H9 (cell line): Measurements from ENCODE around the gene ZNF175. TPM values are rescaled to one million over a fixed set of nuclear protein-coding genes. Genes with fewer than 3 reads are reported as not detected.

ENCODE experiments used
- DNase-seq: peaks from one replicate; pipeline ENCODE4 v3.0.0-alpha.2; 2017
- H2AFZ ChIP-seq: one replicate; pipeline ENCODE4 v1.6.1; 2013; ENCODE audit warnings: mild to moderate bottlenecking, low read length, control low read depth, moderate library complexity
- H2AK5ac ChIP-seq: 2 replicates; pipeline ENCODE4 v1.6.1; 2013; ENCODE audit warnings: low read length, control low read depth, mixed read lengths; ENCODE audit not compliant: insufficient read length
- H2BK120ac ChIP-seq: one replicate; pipeline ENCODE4 v1.6.1; 2013; ENCODE audit warnings: low read depth, mild to moderate bottlenecking, low read length, control low read depth, inconsistent platforms; ENCODE audit not compliant: poor library complexity, severe bottlenecking
- H2BK12ac ChIP-seq: 2 replicates; pipeline ENCODE4 v1.6.1; 2013; ENCODE audit warnings: low read length, control low read depth, mixed read lengths, low read depth; ENCODE audit not compliant: insufficient read length
- H2BK15ac ChIP-seq: 2 replicates; pipeline ENCODE4 v1.6.1; 2013; ENCODE audit warnings: low read depth, low read length, control low read depth
- H2BK20ac ChIP-seq: one replicate; pipeline ENCODE4 v1.6.1; 2013; ENCODE audit warnings: low read depth, mild to moderate bottlenecking, low read length, control low read depth, inconsistent platforms; ENCODE audit not compliant: poor library complexity, severe bottlenecking
- H2BK5ac ChIP-seq: 2 replicates; pipeline ENCODE4 v1.6.1; 2013; ENCODE audit warnings: low read length, control low read depth, mixed read lengths; ENCODE audit not compliant: insufficient read length
- H3K14ac ChIP-seq: 2 replicates; pipeline ENCODE4 v1.6.1; 2013; ENCODE audit warnings: low read length, control low read depth; ENCODE audit not compliant: insufficient read depth
- H3K18ac ChIP-seq: 2 replicates; pipeline ENCODE4 v1.6.1; 2013; ENCODE audit warnings: low read depth, mild to moderate bottlenecking, mixed read lengths, low read length, control low read depth; ENCODE audit not compliant: insufficient read length
- H3K23ac ChIP-seq: 2 replicates; pipeline ENCODE4 v1.6.1; 2013; ENCODE audit warnings: low read length, control low read depth, mixed read lengths, low read depth; ENCODE audit not compliant: insufficient read length
- H3K23me2 ChIP-seq: 2 replicates; pipeline ENCODE4 v1.6.1; 2013; ENCODE audit warnings: low read depth, mild to moderate bottlenecking, mixed read lengths, low read length, control low read depth; ENCODE audit not compliant: insufficient read length, poor library complexity, severe bottlenecking
- H3K27ac ChIP-seq: 2 replicates; pipeline ENCODE4 v1.5.1; 2013; ENCODE audit warnings: low read length, control low read depth, mixed read lengths, low read depth; ENCODE audit not compliant: insufficient read length
- H3K27me3 ChIP-seq: 2 replicates; pipeline ENCODE4 v1.6.1; 2013; ENCODE audit warnings: low read length, control low read depth, inconsistent platforms; ENCODE audit not compliant: insufficient read depth
- H3K4ac ChIP-seq: 2 replicates; pipeline ENCODE4 v1.6.1; 2013; ENCODE audit warnings: low read depth, mild to moderate bottlenecking, control low read depth, inconsistent platforms, low read length, moderate library complexity
- H3K4me1 ChIP-seq: 2 replicates; pipeline ENCODE4 v1.6.1; 2013; ENCODE audit warnings: low read length, control low read depth, inconsistent platforms; ENCODE audit not compliant: insufficient read depth
- H3K4me2 ChIP-seq: 2 replicates; pipeline ENCODE4 v1.6.1; 2013; ENCODE audit warnings: low read length, control low read depth, mixed read lengths; ENCODE audit not compliant: insufficient read length, insufficient read depth
- H3K56ac ChIP-seq: 2 replicates; pipeline ENCODE4 v1.6.1; 2013; ENCODE audit warnings: low read depth, mild to moderate bottlenecking, mixed read lengths, low read length, control low read depth; ENCODE audit not compliant: insufficient read length
- H3K79me1 ChIP-seq: 2 replicates; pipeline ENCODE4 v1.6.1; 2013; ENCODE audit warnings: low read depth, mild to moderate bottlenecking, moderate library complexity, low read length, control low read depth, inconsistent platforms; ENCODE audit not compliant: insufficient read depth, poor library complexity, severe bottlenecking
- H3K79me2 ChIP-seq: 2 replicates; pipeline ENCODE4 v1.6.1; 2013; ENCODE audit warnings: low read length, control low read depth, inconsistent platforms; ENCODE audit not compliant: insufficient read depth
- H3K9ac ChIP-seq: 2 replicates; pipeline ENCODE4 v1.6.1; 2013; ENCODE audit warnings: low read length, control low read depth, mixed read lengths; ENCODE audit not compliant: insufficient read length; ENCODE audit errors: extremely low read depth
- H3K9me3 ChIP-seq: one replicate; pipeline ENCODE4 v1.6.1; 2013; ENCODE audit warnings: low read depth, low read length, inconsistent platforms; ENCODE audit not compliant: control insufficient read depth
- H3T11ph ChIP-seq: one replicate; pipeline ENCODE4 v1.6.1; 2013; ENCODE audit warnings: mild to moderate bottlenecking, low read length, control low read depth, inconsistent platforms
- H4K20me1 ChIP-seq: one replicate; pipeline ENCODE4 v1.6.1; 2013; ENCODE audit not compliant: control insufficient read depth, insufficient read length, insufficient read depth
- H4K5ac ChIP-seq: 2 replicates; pipeline ENCODE4 v1.6.1; 2013; ENCODE audit warnings: low read depth, mild to moderate bottlenecking, mixed read lengths, low read length, control low read depth; ENCODE audit not compliant: insufficient read length
- H4K8ac ChIP-seq: replicated peaks from 2 replicates; pipeline ENCODE4 v1.6.1; 2013; ENCODE audit warnings: low read length, control low read depth, mixed read lengths, low read depth; ENCODE audit not compliant: insufficient read length
- H4K91ac ChIP-seq: 2 replicates; pipeline ENCODE4 v1.6.1; 2013; ENCODE audit warnings: low read depth, mild to moderate bottlenecking, moderate library complexity, mixed read lengths, low read length, control low read depth; ENCODE audit not compliant: insufficient read length
- H3K27ac Mint-ChIP-seq, 3 experiments: 2 replicates in 2 of 3; 3 replicates in 1 of 3; pipeline ENCODE4 v1.8.0; 2020 to 2021; ENCODE audit warnings: mixed read lengths in 3 of 3, mild to moderate bottlenecking in 1 of 3, moderate library complexity in 1 of 3
- H3K27me3 Mint-ChIP-seq: 2 replicates; pipeline ENCODE4 v1.8.0; 2021; ENCODE audit warnings: low read depth, mild to moderate bottlenecking, moderate library complexity, mixed read lengths
- H3K36me3 Mint-ChIP-seq, 3 experiments: 2 replicates in 2 of 3; 3 replicates in 1 of 3; pipeline ENCODE4 v1.8.0; 2020 to 2021; ENCODE audit warnings: low read depth in 3 of 3, mixed read lengths in 3 of 3; ENCODE audit not compliant: insufficient read depth in 1 of 3
- H3K4me1 Mint-ChIP-seq, 2 experiments: 2 replicates each; pipeline ENCODE4 v1.8.0; 2020; ENCODE audit warnings: mixed read lengths in 2 of 2
- H3K4me3 Mint-ChIP-seq, 2 experiments: 2 replicates in 1 of 2; 3 replicates in 1 of 2; pipeline ENCODE4 v1.8.0; 2020 to 2021; ENCODE audit warnings: mild to moderate bottlenecking in 2 of 2, mixed read lengths in 2 of 2, moderate library complexity in 1 of 2
- H3K9me3 Mint-ChIP-seq, 2 experiments: 2 replicates in 1 of 2; 3 replicates in 1 of 2; pipeline ENCODE4 v1.8.0; 2020; ENCODE audit warnings: mild to moderate bottlenecking in 2 of 2, mixed read lengths in 2 of 2, moderate library complexity in 1 of 2
- CTCF ChIP-seq: fragments of 200-600 bp; sonication (generic); conservative IDR thresholded peaks from 3 replicates; pipeline ENCODE4 v1.8.0; 2021; ENCODE audit warnings: antibody characterized with exemption, mild to moderate bottlenecking
- WGBS: extraction: QIAGEN DNeasy Blood & Tissue Kit; methylation state at CpG from one replicate; pipeline ENCODE4 v1.1.7; 2013; ENCODE audit warnings: missing lambda C conversion rate, low lambda C conversion rate, mixed read lengths; ENCODE audit not compliant: insufficient read length; ENCODE audit errors: extremely low coverage; 5-methylcytosine and 5-hydroxymethylcytosine counted together
- total RNA-seq: library from RNA; stranded (reverse); gene quantifications from 2 replicates; pipeline ENCODE4 v1.2.1, GENCODE V29; 2021

ZNF175 gene
- total RNA-seq, 1 experiment from 2014 or later = 10.7 TPM

- Histone ChIP-seq H2BK15ac (no peak overlapping the region), H3K79me1 (no peaks in the 10 kb centered on the region), H4K5ac (no peak overlapping the region), H2BK12ac (no peak overlapping the region), H3T11ph (no peak overlapping the region), H2BK5ac (no peak overlapping the region), H4K8ac (no peak overlapping the region), H4K91ac (no peak overlapping the region), H3K9me3 (peaks cover 18% of the 10 kb centered on the region), H3K23me2 (peaks cover 10% of the 10 kb centered on the region), H3K4me1 (no peaks in the 10 kb centered on the region; the same call in 1 of the 2 replicates), H2AFZ (no peak overlapping the region), H3K18ac (no peak overlapping the region), H3K56ac (no peak overlapping the region), H2AK5ac (no peak overlapping the region), H3K4me2 (no peak overlapping the region), H3K14ac (no peak overlapping the region), H3K27ac (no peak overlapping the region), H3K79me2 (no peaks in the 10 kb centered on the region), H3K9ac (no peak overlapping the region), H3K23ac (no peak overlapping the region), H2BK20ac (no peak overlapping the region), H3K27me3 (no peaks in the 10 kb centered on the region), H2BK120ac (no peak overlapping the region), H3K4ac (no peak overlapping the region), H4K20me1 (no peaks in the 10 kb centered on the region)
- Mint-ChIP-seq H3K36me3 (peaks cover 25 to 38% (median 27%) of the 10 kb centered on the region in 3 experiments), H3K4me3 (no peak overlapping the region), H3K4me1 (peaks cover 15% of the 10 kb centered on the region in 2 experiments), H3K27me3 (peaks cover 7% of the 10 kb centered on the region), H3K27ac (no peak overlapping the region), H3K9me3 (peaks cover 23 to 31% of the 10 kb centered on the region in 2 experiments)
- no CpG with 5 or more reads among the region's 3 CpGs for WGBS
- DNase-seq = no peak
- no peak for TF ChIP-seq CTCF
Measured at GRCh38 chr19:51590441-51590840, 19.4 kb downstream of the ZNF175 start.
